Activated T-helper 17 cell treated with anti-CD3 and anti-CD28 coated beads, Interleukin-2, amount 50 U/mL, for 72 hours (primary cell): ENCODE measurements around the gene HS6ST3. TPM values are rescaled to one million over a fixed set of nuclear protein-coding genes. Genes with fewer than 3 reads are reported as not detected.

Experiments used
- ATAC-seq: fragments of 150-1000 bp; cut with Tn5 transposase; replicated peaks from 2 replicates; pipeline ENCODE4 v1.10.0; 2021; ENCODE audit warnings: mild to moderate bottlenecking, moderate library complexity
- H3K27ac Mint-ChIP-seq: one replicate; pipeline ENCODE4 v1.8.0; 2022; ENCODE audit warnings: mixed read lengths
- H3K27me3 Mint-ChIP-seq: one replicate; pipeline ENCODE4 v1.8.0; 2022; ENCODE audit warnings: mixed read lengths
- H3K36me3 Mint-ChIP-seq: one replicate; pipeline ENCODE4 v1.8.0; 2022; ENCODE audit warnings: low read depth, mild to moderate bottlenecking, mixed read lengths
- H3K4me1 Mint-ChIP-seq: one replicate; pipeline ENCODE4 v1.8.0; 2022; ENCODE audit warnings: mixed read lengths
- H3K4me3 Mint-ChIP-seq: one replicate; pipeline ENCODE4 v1.8.0; 2022; ENCODE audit warnings: mild to moderate bottlenecking, mixed read lengths
- H3K9me3 Mint-ChIP-seq: one replicate; pipeline ENCODE4 v1.8.0; 2022; ENCODE audit warnings: mixed read lengths
- total RNA-seq, 2 donors: library from RNA; stranded (reverse); gene quantifications; one replicate each; pipeline ENCODE4 v1.2.3, GENCODE V29; 2022

The HS6ST3 gene
- total RNA-seq, 2 donors from 2014 or later: not detected

- Mint-ChIP-seq H3K27ac (no peak overlapping the region), H3K27me3 (no peaks in the 10 kb centered on the region), H3K4me1 (no peaks in the 10 kb centered on the region), H3K9me3 (peaks cover 3% of the 10 kb centered on the region), H3K4me3 (no peak overlapping the region), H3K36me3 (no peaks in the 10 kb centered on the region)
- no peak for ATAC-seq
Measured at GRCh38 chr13:96279904-96280303, 190.0 kb downstream of the HS6ST3 start.

- Mint-ChIP-seq H3K4me3 (no peak overlapping the region), H3K4me1 (no peaks in the 10 kb centered on the region), H3K36me3 (no peaks in the 10 kb centered on the region), H3K9me3 (peaks cover 3% of the 10 kb centered on the region), H3K27ac (no peak overlapping the region), H3K27me3 (no peaks in the 10 kb centered on the region)
- no peak for ATAC-seq
Measured at GRCh38 chr13:96284971-96285370, 195.1 kb downstream of the HS6ST3 start.

GRCh38 chr13:96285729-96286128, 195.8 kb downstream of the HS6ST3 start:
- Mint-ChIP-seq H3K27me3 (no peaks in the 10 kb centered on the region), H3K4me3 (no peak overlapping the region), H3K27ac (no peak overlapping the region), H3K9me3 (peaks cover 4% of the 10 kb centered on the region), H3K4me1 (no peaks in the 10 kb centered on the region), H3K36me3 (no peaks in the 10 kb centered on the region)
- ATAC-seq: no peak

GRCh38 chr13:96294930-96295881, 205.3 kb downstream of the HS6ST3 start:
- H3K4me3 Mint-ChIP-seq: no peak overlapping the region
- no peak for ATAC-seq
- no peaks in the 10 kb centered on the region for H3K4me1 Mint-ChIP-seq
- H3K9me3 Mint-ChIP-seq: peaks cover 16% of the 10 kb centered on the region
- no peaks in the 10 kb centered on the region for H3K36me3 Mint-ChIP-seq
- no peaks in the 10 kb centered on the region for H3K27me3 Mint-ChIP-seq
- no peak overlapping the region for H3K27ac Mint-ChIP-seq

- ATAC-seq: no peak
- Mint-ChIP-seq H3K4me1 (no peaks in the 10 kb centered on the region), H3K9me3 (peaks cover 9% of the 10 kb centered on the region), H3K27ac (no peak overlapping the region), H3K4me3 (no peak overlapping the region), H3K27me3 (no peaks in the 10 kb centered on the region), H3K36me3 (no peaks in the 10 kb centered on the region)
Measured at GRCh38 chr13:96297360-96297759, 207.5 kb downstream of the HS6ST3 start.

- no peaks in the 10 kb centered on the region for H3K36me3 Mint-ChIP-seq
- no peak overlapping the region for H3K4me3 Mint-ChIP-seq
- no peak for ATAC-seq
- no peaks in the 10 kb centered on the region for H3K4me1 Mint-ChIP-seq
- H3K27me3 Mint-ChIP-seq: no peaks in the 10 kb centered on the region
- H3K9me3 Mint-ChIP-seq: peaks cover 9% of the 10 kb centered on the region
- no peak overlapping the region for H3K27ac Mint-ChIP-seq
Measured at GRCh38 chr13:96299235-96299634, 209.3 kb downstream of the HS6ST3 start.

GRCh38 chr13:96308568-96308967, 218.7 kb downstream of the HS6ST3 start:
- no peak for ATAC-seq
- no peak overlapping the region for H3K27ac Mint-ChIP-seq
- no peaks in the 10 kb centered on the region for H3K27me3 Mint-ChIP-seq
- no peak overlapping the region for H3K4me3 Mint-ChIP-seq
- H3K9me3 Mint-ChIP-seq: peaks cover 3% of the 10 kb centered on the region
- no peaks in the 10 kb centered on the region for H3K36me3 Mint-ChIP-seq
- no peaks in the 10 kb centered on the region for H3K4me1 Mint-ChIP-seq

GRCh38 chr13:96314974-96315373, 225.1 kb downstream of the HS6ST3 start:
- ATAC-seq: no peak
- Mint-ChIP-seq H3K36me3 (no peaks in the 10 kb centered on the region), H3K4me1 (no peaks in the 10 kb centered on the region), H3K27ac (no peak overlapping the region), H3K4me3 (no peak overlapping the region), H3K27me3 (no peaks in the 10 kb centered on the region), H3K9me3 (peaks cover 14% of the 10 kb centered on the region)

- Mint-ChIP-seq H3K4me1 (no peaks in the 10 kb centered on the region), H3K27me3 (no peaks in the 10 kb centered on the region), H3K4me3 (no peak overlapping the region), H3K27ac (no peak overlapping the region), H3K36me3 (no peaks in the 10 kb centered on the region), H3K9me3 (peaks cover 20% of the 10 kb centered on the region)
- no peak for ATAC-seq
Measured at GRCh38 chr13:96338030-96338429, 248.1 kb downstream of the HS6ST3 start.

GRCh38 chr13:96342286-96342685, 252.4 kb downstream of the HS6ST3 start:
- peaks cover 6% of the 10 kb centered on the region for H3K9me3 Mint-ChIP-seq
- no peaks in the 10 kb centered on the region for H3K36me3 Mint-ChIP-seq
- no peak overlapping the region for H3K4me3 Mint-ChIP-seq
- no peaks in the 10 kb centered on the region for H3K27me3 Mint-ChIP-seq
- no peaks in the 10 kb centered on the region for H3K4me1 Mint-ChIP-seq
- no peak overlapping the region for H3K27ac Mint-ChIP-seq
- no peak for ATAC-seq

- Mint-ChIP-seq H3K9me3 (peaks cover 6% of the 10 kb centered on the region), H3K27ac (no peak overlapping the region), H3K4me3 (no peak overlapping the region), H3K4me1 (no peaks in the 10 kb centered on the region), H3K36me3 (no peaks in the 10 kb centered on the region), H3K27me3 (no peaks in the 10 kb centered on the region)
- no peak for ATAC-seq
Measured at GRCh38 chr13:96342852-96343465, 253.1 kb downstream of the HS6ST3 start.

- H3K27me3 Mint-ChIP-seq: no peaks in the 10 kb centered on the region
- H3K27ac Mint-ChIP-seq: no peak overlapping the region
- H3K4me1 Mint-ChIP-seq: no peaks in the 10 kb centered on the region
- ATAC-seq: no peak
- no peaks in the 10 kb centered on the region for H3K36me3 Mint-ChIP-seq
- H3K4me3 Mint-ChIP-seq: no peak overlapping the region
- H3K9me3 Mint-ChIP-seq: no peaks in the 10 kb centered on the region
Measured at GRCh38 chr13:96346921-96347320, 257.0 kb downstream of the HS6ST3 start.

- H3K4me3 Mint-ChIP-seq: no peak overlapping the region
- no peaks in the 10 kb centered on the region for H3K36me3 Mint-ChIP-seq
- no peak for ATAC-seq
- no peaks in the 10 kb centered on the region for H3K4me1 Mint-ChIP-seq
- H3K27me3 Mint-ChIP-seq: no peaks in the 10 kb centered on the region
- H3K27ac Mint-ChIP-seq: no peak overlapping the region
- peaks cover 9% of the 10 kb centered on the region for H3K9me3 Mint-ChIP-seq
Measured at GRCh38 chr13:96373597-96373996, 283.7 kb downstream of the HS6ST3 start.

GRCh38 chr13:96377835-96378234, 287.9 kb downstream of the HS6ST3 start:
- Mint-ChIP-seq H3K9me3 (peaks cover 13% of the 10 kb centered on the region), H3K4me1 (no peaks in the 10 kb centered on the region), H3K27me3 (no peaks in the 10 kb centered on the region), H3K36me3 (no peaks in the 10 kb centered on the region), H3K27ac (no peak overlapping the region), H3K4me3 (no peak overlapping the region)
- ATAC-seq: no peak

GRCh38 chr13:96379967-96380366, 290.1 kb downstream of the HS6ST3 start:
- Mint-ChIP-seq H3K9me3 (peaks cover 12% of the 10 kb centered on the region), H3K36me3 (no peaks in the 10 kb centered on the region), H3K4me1 (no peaks in the 10 kb centered on the region), H3K27me3 (no peaks in the 10 kb centered on the region), H3K4me3 (no peak overlapping the region), H3K27ac (no peak overlapping the region)
- ATAC-seq: no peak
